CD14-positive monocyte (primary cell): ENCODE data around the gene CARMIL3. TPM values are rescaled to one million over a fixed set of nuclear protein-coding genes. Genes with fewer than 3 reads are reported as not detected.

Experiments used
- DNase-seq, 3 donors: peaks; one replicate each; pipeline ENCODE4 v3.0.0-alpha.2; 2011 to 2022
- H2AFZ ChIP-seq: 2 replicates; pipeline ENCODE4 v1.6.0; 2012; ENCODE audit warnings: mild to moderate bottlenecking, low read depth, low read length, inconsistent platforms; ENCODE audit not compliant: insufficient read depth, poor library complexity, severe bottlenecking
- H3K27ac ChIP-seq, 2 donors: 1 replicate in 1 of 2; 2 replicates in 1 of 2; pipeline ENCODE4 v1.5.1; 2012 to 2013; ENCODE audit warnings: low read length in 2 of 2, control low read depth in 1 of 2, inconsistent platforms in 1 of 2, low read depth in 1 of 2, mild to moderate bottlenecking in 1 of 2
- H3K27me3 ChIP-seq, 2 donors: one replicate each; pipeline versions ENCODE4 v1.6.0 to v1.6.1; 2011 to 2013; ENCODE audit warnings: low read length in 2 of 2; ENCODE audit not compliant: control insufficient read depth in 2 of 2, insufficient read depth in 2 of 2
- H3K36me3 ChIP-seq, 2 donors: replicated peaks in 1 of 2; 1 replicate in 1 of 2; 2 replicates in 1 of 2; pipeline versions ENCODE4 v1.5.1 to v1.6.1; 2012 to 2013; ENCODE audit warnings: low read length in 2 of 2, control low read depth in 1 of 2, inconsistent platforms in 1 of 2, mild to moderate bottlenecking in 1 of 2; ENCODE audit not compliant: insufficient read depth in 2 of 2, control insufficient read depth in 1 of 2
- H3K4me1 ChIP-seq, 2 donors: 1 replicate in 1 of 2; 2 replicates in 1 of 2; pipeline versions ENCODE4 v1.5.1 to v1.6.1; 2012 to 2013; ENCODE audit warnings: low read length in 2 of 2, control low read depth in 1 of 2, inconsistent platforms in 1 of 2, mild to moderate bottlenecking in 1 of 2, moderate library complexity in 1 of 2; ENCODE audit not compliant: insufficient read depth in 2 of 2, control insufficient read depth in 1 of 2
- H3K4me2 ChIP-seq: replicated peaks from 2 replicates; pipeline ENCODE3; 2012; ENCODE audit warnings: low read length, moderate library complexity, mild to moderate bottlenecking; ENCODE audit not compliant: poor library complexity, severe bottlenecking; ENCODE audit errors: extremely low read depth
- H3K4me3 ChIP-seq, 3 experiments: fragments of 200-600 bp in 1 of 3; sonication (generic) in 1 of 3; replicated peaks in 1 of 3; 1 replicate in 2 of 3; 2 replicates in 1 of 3; pipeline ENCODE4 v1.5.1; 2011 to 2013; ENCODE audit warnings: low read length in 3 of 3, mild to moderate bottlenecking in 3 of 3, control low read depth in 2 of 3, low read depth in 2 of 3, inconsistent platforms in 1 of 3, moderate library complexity in 1 of 3
- H3K79me2 ChIP-seq: 2 replicates; pipeline ENCODE4 v1.6.0; 2012; ENCODE audit warnings: mild to moderate bottlenecking, control low read depth, inconsistent platforms, low read length, moderate library complexity; ENCODE audit not compliant: insufficient read depth
- H3K9ac ChIP-seq: 2 replicates; pipeline ENCODE4 v1.6.0; 2017; ENCODE audit warnings: low read length, mild to moderate bottlenecking; ENCODE audit not compliant: insufficient read depth, poor library complexity, severe bottlenecking
- H3K9me3 ChIP-seq, 2 donors: replicated peaks in 1 of 2; 1 replicate in 1 of 2; 2 replicates in 1 of 2; pipeline versions ENCODE4 v1.5.1 to v1.6.1; 2012 to 2013; ENCODE audit warnings: low read length in 2 of 2, control low read depth in 1 of 2; ENCODE audit not compliant: control insufficient read depth in 1 of 2, insufficient read depth in 1 of 2
- H4K20me1 ChIP-seq: 2 replicates; pipeline ENCODE4 v1.6.0; 2012; ENCODE audit warnings: mild to moderate bottlenecking, low read length, control low read depth, moderate library complexity; ENCODE audit not compliant: insufficient read depth
- H3K27ac Mint-ChIP-seq, 7 donors: one replicate each; pipeline ENCODE4 v1.8.0; 2020; ENCODE audit warnings: mild to moderate bottlenecking in 7 of 7, mixed read lengths in 7 of 7, moderate library complexity in 6 of 7, inconsistent platforms in 2 of 7
- H3K27me3 Mint-ChIP-seq, 3 donors: one replicate each; pipeline ENCODE4 v1.8.0; 2021 to 2022; ENCODE audit warnings: low read depth in 3 of 3, mild to moderate bottlenecking in 3 of 3, mixed read lengths in 3 of 3, moderate library complexity in 3 of 3, inconsistent platforms in 1 of 3
- H3K36me3 Mint-ChIP-seq, 2 donors: one replicate each; pipeline ENCODE4 v1.8.0; 2020; ENCODE audit warnings: mixed read lengths in 2 of 2, inconsistent platforms in 1 of 2, mild to moderate bottlenecking in 1 of 2
- H3K4me1 Mint-ChIP-seq: one replicate; pipeline ENCODE4 v1.8.0; 2020; ENCODE audit warnings: mild to moderate bottlenecking, mixed read lengths
- H3K4me3 Mint-ChIP-seq, 2 donors: one replicate each; pipeline ENCODE4 v1.8.0; 2020; ENCODE audit warnings: mild to moderate bottlenecking in 2 of 2, mixed read lengths in 2 of 2, moderate library complexity in 1 of 2
- H3K9me3 Mint-ChIP-seq, 7 donors: one replicate each; pipeline ENCODE4 v1.8.0; 2020 to 2022; ENCODE audit warnings: mixed read lengths in 7 of 7, mild to moderate bottlenecking in 6 of 7, moderate library complexity in 6 of 7, inconsistent platforms in 2 of 7
- WGBS: methylation state at CpG from one replicate; pipeline ENCODE4 v1.1.5; 2013; ENCODE audit warnings: missing lambda C conversion rate; ENCODE audit not compliant: insufficient coverage; 5-methylcytosine and 5-hydroxymethylcytosine counted together
- intact Hi-C, 2 donors: fragments of 100-400 bp; cut with micrococcal nuclease; formaldehyde crosslinking; loops; one replicate each; pipeline versions ENCODE4 v1.15.0 to v1.15.1; 2023
- polyA plus RNA-seq, 3 donors: library from polyadenylated mRNA; depleted of rRNA in 1 of 3; unstranded in 2 of 3; stranded (reverse) in 1 of 3; fragments of 300-500 nt in 2 of 3; fragments of >200 nt in 1 of 3; fragmentation: Illumina TruSeq in 2 of 3; gene quantifications; 1 replicate in 2 of 3; 2 replicates in 1 of 3; pipeline ENCODE4 v1.2.3, GENCODE V29; 2012 to 2021
- TF ChIP-seq, protein P1 (sequence below): fragments of 200-600 bp; IDR thresholded peaks from one replicate; pipeline ENCODE4 v1.8.0; 2022; ENCODE audit warnings: antibody characterized with exemption, mild to moderate bottlenecking

CARMIL3 gene
- polyA plus RNA-seq, 3 donors, result 1.0 TPM; not detected in 2

DNA sequence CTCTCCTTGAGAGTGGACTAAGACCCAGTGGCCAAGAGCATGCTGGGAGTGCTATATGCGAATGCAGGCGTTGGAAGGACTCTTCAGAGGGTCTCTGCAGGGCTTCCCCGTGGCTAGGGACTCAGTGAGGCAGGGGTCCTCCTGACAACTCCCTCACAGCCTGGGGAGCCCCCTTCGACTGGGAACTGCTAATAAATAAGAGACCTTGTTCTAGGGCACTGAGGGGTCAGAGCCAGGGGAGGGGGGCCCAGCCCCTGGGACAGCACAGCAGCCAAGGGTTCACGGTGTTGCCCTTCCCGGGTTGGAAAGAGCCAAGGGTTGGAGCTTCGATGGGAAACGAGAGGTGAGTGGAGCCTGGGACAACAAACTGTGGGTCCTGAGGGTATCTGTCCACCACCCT, 13.6 kb downstream of the CARMIL3 start:
- Histone ChIP-seq H3K4me3 (no peak overlapping the region), H3K27ac (no peak overlapping the region), H3K4me2 (no peak overlapping the region), H3K27me3 (no peaks in the 10 kb centered on the region), H3K9ac (no peak overlapping the region), H3K4me1 (no peaks in the 10 kb centered on the region), H2AFZ (no peak overlapping the region), H3K36me3 (no peaks in the 10 kb centered on the region), H3K9me3 (no peaks in the 10 kb centered on the region), H4K20me1 (no peaks in the 10 kb centered on the region), H3K79me2 (no peaks in the 10 kb centered on the region)
- H3K4me3 Mint-ChIP-seq, result no peak overlapping the region
- WGBS, result 88% methylated on average over 5 of the region's 8 CpGs
- H3K9me3 Mint-ChIP-seq, result peaks cover 0 to 2% (median 0%) of the 10 kb centered on the region in 7 donors
- H3K27me3 Mint-ChIP-seq, result peaks cover 5 to 11% (median 7%) of the 10 kb centered on the region in 3 donors
- intact Hi-C loops, result no loop called here
- peak overlapping the region in 1 of 7 donors; percentile 15 for H3K27ac Mint-ChIP-seq
- TF ChIP-seq, protein P1, sequence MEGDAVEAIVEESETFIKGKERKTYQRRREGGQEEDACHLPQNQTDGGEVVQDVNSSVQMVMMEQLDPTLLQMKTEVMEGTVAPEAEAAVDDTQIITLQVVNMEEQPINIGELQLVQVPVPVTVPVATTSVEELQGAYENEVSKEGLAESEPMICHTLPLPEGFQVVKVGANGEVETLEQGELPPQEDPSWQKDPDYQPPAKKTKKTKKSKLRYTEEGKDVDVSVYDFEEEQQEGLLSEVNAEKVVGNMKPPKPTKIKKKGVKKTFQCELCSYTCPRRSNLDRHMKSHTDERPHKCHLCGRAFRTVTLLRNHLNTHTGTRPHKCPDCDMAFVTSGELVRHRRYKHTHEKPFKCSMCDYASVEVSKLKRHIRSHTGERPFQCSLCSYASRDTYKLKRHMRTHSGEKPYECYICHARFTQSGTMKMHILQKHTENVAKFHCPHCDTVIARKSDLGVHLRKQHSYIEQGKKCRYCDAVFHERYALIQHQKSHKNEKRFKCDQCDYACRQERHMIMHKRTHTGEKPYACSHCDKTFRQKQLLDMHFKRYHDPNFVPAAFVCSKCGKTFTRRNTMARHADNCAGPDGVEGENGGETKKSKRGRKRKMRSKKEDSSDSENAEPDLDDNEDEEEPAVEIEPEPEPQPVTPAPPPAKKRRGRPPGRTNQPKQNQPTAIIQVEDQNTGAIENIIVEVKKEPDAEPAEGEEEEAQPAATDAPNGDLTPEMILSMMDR, result no peak
- no peak for DNase-seq
- no peaks in the 10 kb centered on the region for H3K36me3 Mint-ChIP-seq
- H3K4me1 Mint-ChIP-seq, result peaks cover 2% of the 10 kb centered on the region

DNA sequence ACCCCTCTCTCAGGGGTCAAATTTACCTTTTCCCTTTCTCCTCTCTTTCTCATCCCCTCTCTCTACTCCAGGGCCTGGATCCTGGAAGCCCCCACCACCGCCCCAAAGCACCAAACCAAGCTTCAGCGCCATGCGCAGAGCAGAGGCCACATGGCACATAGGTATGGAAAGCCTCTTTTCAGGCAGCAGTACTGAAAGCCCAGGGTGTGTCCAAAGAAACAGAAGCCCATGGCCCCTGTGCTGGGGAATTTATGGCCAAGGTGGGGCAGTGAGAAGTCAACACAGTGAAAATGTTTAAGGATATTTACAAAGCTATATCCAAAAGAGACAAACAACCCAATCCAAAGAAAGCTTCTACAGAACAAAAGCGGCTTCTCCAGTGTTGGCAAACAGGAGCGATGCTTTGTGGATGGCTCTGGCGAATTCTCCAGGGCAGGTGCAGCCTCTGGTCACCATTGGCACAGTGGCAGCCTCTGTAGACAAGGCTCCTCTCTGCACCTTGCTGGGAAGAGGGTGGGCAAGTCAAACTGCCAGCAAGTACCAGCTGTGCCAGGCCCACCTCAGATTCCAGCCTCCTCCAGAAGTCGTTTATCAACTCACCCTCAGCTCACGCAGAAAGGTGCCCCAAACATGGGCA, 14.8 kb downstream of the CARMIL3 start:
- no peak overlapping the region for H3K27ac ChIP-seq

More for the DNA sequence above, 14.8 kb downstream of the CARMIL3 start:
- TF ChIP-seq, protein P1, result no peak
- Histone ChIP-seq H3K4me3 (no peak overlapping the region), H3K36me3 (no peaks in the 10 kb centered on the region), H3K27me3 (no peaks in the 10 kb centered on the region), H3K4me2 (no peak overlapping the region), H3K9me3 (no peaks in the 10 kb centered on the region), H2AFZ (no peak overlapping the region), H3K4me1 (no peaks in the 10 kb centered on the region), H3K9ac (no peak overlapping the region), H4K20me1 (no peaks in the 10 kb centered on the region), H3K79me2 (no peaks in the 10 kb centered on the region)
- 93% methylated on average over 4 of the region's 8 CpGs for WGBS
- DNase-seq, result no peak
- Mint-ChIP-seq H3K36me3 (no peaks in the 10 kb centered on the region), H3K4me1 (peaks cover 6% of the 10 kb centered on the region), H3K4me3 (no peak overlapping the region), H3K9me3 (peaks cover 0 to 2% (median 0%) of the 10 kb centered on the region in 7 donors), H3K27ac (no peak overlapping the region), H3K27me3 (peaks cover 5 to 14% (median 7%) of the 10 kb centered on the region in 3 donors)
- intact Hi-C loops, result no loop called here
